Keratinocyte (primary cell): Measurements from ENCODE around the gene JMJD1C.

Source experiments
- EZH2 ChIP-seq: IDR thresholded peaks from one replicate; pipeline ENCODE4 v1.6.1; 2012; ENCODE audit warnings: inconsistent platforms, mild to moderate bottlenecking, low read length, moderate library complexity
- TF ChIP-seq, protein P1 (sequence below), 3 experiments: IDR thresholded peaks in 1 of 3; conservative IDR thresholded peaks in 1 of 3; optimal IDR thresholded peaks in 1 of 3; 2 replicates in 2 of 3; 3 replicates in 1 of 3; pipeline versions ENCODE3 to v1.5.1; 2011; ENCODE audit warnings: low read length in 3 of 3, mild to moderate bottlenecking in 3 of 3, moderate library complexity in 2 of 3, control low read depth in 1 of 3, inconsistent platforms in 1 of 3; ENCODE audit not compliant: insufficient read depth in 2 of 3; ENCODE audit errors: extremely low read depth in 1 of 3

GRCh38 chr10:63227207-63227895, 238.4 kb downstream of the JMJD1C start:
- TF ChIP-seq, protein P1, sequence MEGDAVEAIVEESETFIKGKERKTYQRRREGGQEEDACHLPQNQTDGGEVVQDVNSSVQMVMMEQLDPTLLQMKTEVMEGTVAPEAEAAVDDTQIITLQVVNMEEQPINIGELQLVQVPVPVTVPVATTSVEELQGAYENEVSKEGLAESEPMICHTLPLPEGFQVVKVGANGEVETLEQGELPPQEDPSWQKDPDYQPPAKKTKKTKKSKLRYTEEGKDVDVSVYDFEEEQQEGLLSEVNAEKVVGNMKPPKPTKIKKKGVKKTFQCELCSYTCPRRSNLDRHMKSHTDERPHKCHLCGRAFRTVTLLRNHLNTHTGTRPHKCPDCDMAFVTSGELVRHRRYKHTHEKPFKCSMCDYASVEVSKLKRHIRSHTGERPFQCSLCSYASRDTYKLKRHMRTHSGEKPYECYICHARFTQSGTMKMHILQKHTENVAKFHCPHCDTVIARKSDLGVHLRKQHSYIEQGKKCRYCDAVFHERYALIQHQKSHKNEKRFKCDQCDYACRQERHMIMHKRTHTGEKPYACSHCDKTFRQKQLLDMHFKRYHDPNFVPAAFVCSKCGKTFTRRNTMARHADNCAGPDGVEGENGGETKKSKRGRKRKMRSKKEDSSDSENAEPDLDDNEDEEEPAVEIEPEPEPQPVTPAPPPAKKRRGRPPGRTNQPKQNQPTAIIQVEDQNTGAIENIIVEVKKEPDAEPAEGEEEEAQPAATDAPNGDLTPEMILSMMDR (optimal IDR thresholded peaks at IDR 0.05 in 1 of 3, IDR thresholded peaks at IDR 0.05 in 1 of 3, conservative IDR thresholded peaks at IDR 0.05 in 1 of 3; ENCODE audit: extremely low read depth in 1 of 3, insufficient read depth in 2 of 3, low read length in 3 of 3): no peak
- no peak for TF ChIP-seq EZH2
